WI38 (cell line): Measurements from ENCODE around the gene IRGC.

ENCODE experiments used
- H3K4me3 ChIP-seq: 2 replicates; pipeline ENCODE4 v1.5.1; 2011; ENCODE audit warnings: low read depth, mild to moderate bottlenecking, control low read depth, low read length
- TF ChIP-seq, protein P1 (sequence below): IDR thresholded peaks from 2 replicates; pipeline ENCODE4 v1.5.1; 2012; ENCODE audit warnings: low read depth, mild to moderate bottlenecking, control low read depth, low read length

IRGC gene

GRCh38 chr19:43765109-43765876 is 49.4 kb downstream of the IRGC start:
- H3K4me3 ChIP-seq: 0 out of 2 replicates have a peak overlapping the region, but pooled peaks have one; percentile 14
- TF ChIP-seq, protein P1, sequence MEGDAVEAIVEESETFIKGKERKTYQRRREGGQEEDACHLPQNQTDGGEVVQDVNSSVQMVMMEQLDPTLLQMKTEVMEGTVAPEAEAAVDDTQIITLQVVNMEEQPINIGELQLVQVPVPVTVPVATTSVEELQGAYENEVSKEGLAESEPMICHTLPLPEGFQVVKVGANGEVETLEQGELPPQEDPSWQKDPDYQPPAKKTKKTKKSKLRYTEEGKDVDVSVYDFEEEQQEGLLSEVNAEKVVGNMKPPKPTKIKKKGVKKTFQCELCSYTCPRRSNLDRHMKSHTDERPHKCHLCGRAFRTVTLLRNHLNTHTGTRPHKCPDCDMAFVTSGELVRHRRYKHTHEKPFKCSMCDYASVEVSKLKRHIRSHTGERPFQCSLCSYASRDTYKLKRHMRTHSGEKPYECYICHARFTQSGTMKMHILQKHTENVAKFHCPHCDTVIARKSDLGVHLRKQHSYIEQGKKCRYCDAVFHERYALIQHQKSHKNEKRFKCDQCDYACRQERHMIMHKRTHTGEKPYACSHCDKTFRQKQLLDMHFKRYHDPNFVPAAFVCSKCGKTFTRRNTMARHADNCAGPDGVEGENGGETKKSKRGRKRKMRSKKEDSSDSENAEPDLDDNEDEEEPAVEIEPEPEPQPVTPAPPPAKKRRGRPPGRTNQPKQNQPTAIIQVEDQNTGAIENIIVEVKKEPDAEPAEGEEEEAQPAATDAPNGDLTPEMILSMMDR: no peak

DNA sequence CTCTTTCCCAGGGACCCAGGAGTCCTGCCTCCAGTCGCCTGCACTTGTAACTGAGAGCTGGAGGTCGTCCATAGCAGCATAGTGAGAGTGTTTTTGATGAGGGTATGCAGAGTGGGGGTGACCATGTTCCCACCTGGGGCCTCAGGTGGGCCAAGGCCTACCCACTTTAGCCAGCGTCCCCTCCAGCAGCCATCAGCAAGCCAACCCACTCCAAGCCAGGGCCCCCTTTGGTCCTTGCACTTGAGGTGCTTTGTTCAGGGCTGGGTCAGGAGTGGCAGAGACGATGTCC is 50.8 kb downstream of the IRGC start:
- TF ChIP-seq, protein P1: no peak
- H3K4me3 ChIP-seq: no peak overlapping the region

- TF ChIP-seq, protein P1: no peak
- no peak overlapping the region for H3K4me3 ChIP-seq
Observed at GRCh38 chr19:43767316-43767715, 51.4 kb downstream of the IRGC start.

GRCh38 chr19:43767818-43768217 is 51.9 kb downstream of the IRGC start:
- no peak overlapping the region for H3K4me3 ChIP-seq
- TF ChIP-seq, protein P1: no peak

GRCh38 chr19:43768273-43769050 is 52.6 kb downstream of the IRGC start:
- H3K4me3 ChIP-seq: no peak overlapping the region
- TF ChIP-seq, protein P1: no peak

DNA sequence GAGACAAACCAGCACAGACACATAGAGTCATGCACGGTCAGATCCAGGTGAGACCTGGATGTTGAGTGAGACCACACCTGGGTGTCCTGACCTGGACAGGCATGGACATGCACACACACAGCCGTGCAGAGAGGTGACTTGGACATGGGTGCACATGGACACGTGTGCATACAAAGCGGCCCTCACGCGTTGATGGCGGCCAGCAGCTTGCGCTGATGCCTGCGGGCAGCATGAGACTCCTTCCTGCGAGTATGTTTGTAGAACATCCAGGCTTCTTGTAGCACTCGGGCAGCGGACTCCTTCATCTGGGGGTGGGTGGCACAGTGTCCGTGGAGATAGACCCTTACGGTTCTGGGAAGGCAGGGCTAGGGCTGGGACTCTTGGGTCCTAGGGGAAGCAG is 53.4 kb downstream of the IRGC start:
- no peak overlapping the region for H3K4me3 ChIP-seq
- TF ChIP-seq, protein P1: no peak
